Tibial nerve (tissue), 4 donors: ENCODE results near the gene ASTN2.

Source experiments
- EP300 ChIP-seq, 2 donors: sonication (generic); formaldehyde crosslinking; IDR thresholded peaks; one replicate each; pipeline ENCODE4 v1.6.1; 2017; ENCODE audit warnings: antibody characterized with exemption in 2 of 2, mild to moderate bottlenecking in 1 of 2
- POLR2A ChIP-seq, 2 donors: fragments of 450-650 bp; IDR thresholded peaks; one replicate each; pipeline ENCODE4 v1.6.1; 2017; ENCODE audit warnings: antibody characterized with exemption in 2 of 2, mild to moderate bottlenecking in 2 of 2, moderate library complexity in 2 of 2
- TF ChIP-seq, protein P1 (sequence below), 5 experiments: fragments of 200-600 bp in 3 of 5; fragments of 450-650 bp in 2 of 5; sonication (generic) in 3 of 5; IDR thresholded peaks; one replicate each; pipeline ENCODE4 v1.5.1; 2016 to 2019; ENCODE audit warnings: antibody characterized with exemption in 5 of 5, mild to moderate bottlenecking in 3 of 5, moderate library complexity in 2 of 5

DNA sequence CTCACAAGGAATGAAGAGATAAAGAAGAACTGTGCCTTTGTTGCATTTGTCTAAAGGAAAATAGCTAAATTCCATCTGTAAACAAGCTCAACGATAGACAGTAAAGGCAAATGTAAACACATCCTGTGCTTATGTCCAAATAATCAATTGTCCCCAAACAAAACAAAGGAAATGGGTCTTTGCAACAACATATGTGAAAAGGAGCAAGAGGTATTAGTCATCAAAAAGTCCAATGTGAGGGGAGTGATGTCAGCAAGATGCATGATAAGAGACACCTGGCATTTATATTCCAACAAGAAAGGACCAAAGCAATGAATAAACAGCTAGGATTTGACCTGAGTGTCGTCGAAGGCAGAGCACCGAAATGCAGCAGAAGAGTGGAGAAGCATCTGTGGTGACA is 209.1 kb downstream of the ASTN2 start:
- TF ChIP-seq, protein P1, sequence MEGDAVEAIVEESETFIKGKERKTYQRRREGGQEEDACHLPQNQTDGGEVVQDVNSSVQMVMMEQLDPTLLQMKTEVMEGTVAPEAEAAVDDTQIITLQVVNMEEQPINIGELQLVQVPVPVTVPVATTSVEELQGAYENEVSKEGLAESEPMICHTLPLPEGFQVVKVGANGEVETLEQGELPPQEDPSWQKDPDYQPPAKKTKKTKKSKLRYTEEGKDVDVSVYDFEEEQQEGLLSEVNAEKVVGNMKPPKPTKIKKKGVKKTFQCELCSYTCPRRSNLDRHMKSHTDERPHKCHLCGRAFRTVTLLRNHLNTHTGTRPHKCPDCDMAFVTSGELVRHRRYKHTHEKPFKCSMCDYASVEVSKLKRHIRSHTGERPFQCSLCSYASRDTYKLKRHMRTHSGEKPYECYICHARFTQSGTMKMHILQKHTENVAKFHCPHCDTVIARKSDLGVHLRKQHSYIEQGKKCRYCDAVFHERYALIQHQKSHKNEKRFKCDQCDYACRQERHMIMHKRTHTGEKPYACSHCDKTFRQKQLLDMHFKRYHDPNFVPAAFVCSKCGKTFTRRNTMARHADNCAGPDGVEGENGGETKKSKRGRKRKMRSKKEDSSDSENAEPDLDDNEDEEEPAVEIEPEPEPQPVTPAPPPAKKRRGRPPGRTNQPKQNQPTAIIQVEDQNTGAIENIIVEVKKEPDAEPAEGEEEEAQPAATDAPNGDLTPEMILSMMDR (IDR thresholded peaks at IDR 0.05): no peak
- TF ChIP-seq POLR2A (IDR thresholded peaks at IDR 0.05) (no peak), EP300 (IDR thresholded peaks at IDR 0.05) (no peak)
